HG03442 (cell line): ENCODE data around the gene IL12RB2.
"Not testable (repeated sequence)": the region's sequence is repeated elsewhere in the genome, so short reads cannot be mapped to it uniquely, and the experiment has no call there.

ENCODE experiments used
- ATAC-seq: cut with Tn5 transposase; IDR thresholded peaks from one replicate; pipeline ENCODE4 v1.9.1; 2021; ENCODE audit warnings: mild to moderate bottlenecking, moderate library complexity; ENCODE audit not compliant: unreplicated experiment

Gene IL12RB2

DNA sequence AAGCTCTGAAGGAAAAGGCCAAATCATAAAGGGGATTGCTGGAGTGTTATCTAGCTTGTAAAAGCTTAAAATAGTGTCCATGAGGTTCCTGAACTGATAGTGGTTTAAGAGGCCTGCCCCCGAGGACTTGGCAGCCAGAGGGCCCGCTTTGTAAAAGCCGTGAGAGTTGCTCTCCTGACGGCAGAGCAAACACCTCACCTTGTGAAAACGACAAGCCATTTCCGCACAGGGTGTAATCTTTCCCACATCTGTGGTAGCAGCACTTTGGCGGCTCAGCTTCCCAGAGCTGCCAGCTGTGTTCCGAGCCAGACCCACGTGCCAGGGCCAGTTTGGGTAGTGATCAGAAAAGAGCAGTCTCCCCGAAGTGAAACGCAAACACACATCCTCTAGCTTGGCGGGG lies 85.6 kb downstream of the IL12RB2 start:
- ATAC-seq, result no peak

- no peak for ATAC-seq
Observed at GRCh38 chr1:67393737-67394136, 86.1 kb downstream of the IL12RB2 start.

DNA sequence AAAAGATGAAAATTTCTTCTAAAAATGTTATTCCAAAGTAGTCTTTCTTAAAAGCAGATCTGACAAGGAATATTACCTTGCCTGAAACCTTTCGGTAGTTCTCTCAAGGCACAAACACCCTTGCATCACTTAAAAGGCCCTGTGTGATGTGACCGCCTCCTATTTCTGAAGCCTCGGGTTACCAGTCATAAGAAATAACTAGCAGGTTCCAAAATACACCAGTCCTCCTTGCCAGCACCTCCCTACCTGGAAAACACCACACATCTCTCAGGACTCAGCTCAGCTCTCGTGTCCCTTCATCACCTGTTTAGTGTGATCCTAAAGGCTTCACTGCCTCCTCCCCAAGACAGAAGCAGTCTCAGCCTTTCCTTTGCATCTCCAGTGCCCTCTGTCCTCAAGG lies 86.9 kb downstream of the IL12RB2 start:
- ATAC-seq, result no peak

GRCh38 chr1:67399199-67399993 lies 91.7 kb downstream of the IL12RB2 start:
- no peak for ATAC-seq

DNA sequence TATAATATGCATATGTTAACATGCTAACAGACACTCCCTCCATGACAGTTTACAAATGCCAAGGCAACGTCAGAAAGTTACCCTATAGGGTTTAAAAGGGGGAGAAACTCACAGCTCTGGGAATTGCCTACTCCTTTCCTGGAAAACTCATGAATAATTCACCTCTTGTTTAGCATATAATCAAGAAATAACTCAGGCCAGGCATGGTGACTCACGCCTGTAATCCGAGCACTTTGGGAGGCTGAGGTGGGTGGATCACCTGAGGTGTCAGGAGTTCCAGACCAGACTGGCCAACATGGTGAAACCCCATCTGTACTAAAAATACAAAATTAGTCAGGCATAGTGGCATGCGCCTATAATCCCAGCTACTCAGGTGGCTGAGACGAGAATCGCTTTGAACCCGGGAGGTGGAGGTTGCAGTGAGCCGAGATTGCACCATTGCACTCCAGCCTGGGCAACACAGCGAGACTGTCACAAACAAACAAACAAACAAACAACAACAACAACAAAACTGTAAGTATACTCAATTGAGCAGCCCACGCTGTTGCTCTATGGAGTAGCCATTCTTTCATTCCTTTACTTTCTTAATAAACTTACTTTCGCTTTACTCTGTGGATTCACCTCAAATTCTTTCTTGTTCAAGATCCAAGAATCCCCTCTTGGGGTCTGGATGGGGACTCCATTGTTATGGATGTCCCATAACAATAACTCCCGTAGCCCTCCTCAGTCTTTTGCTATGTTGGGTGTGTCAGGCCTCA lies 92.5 kb downstream of the IL12RB2 start:
- ATAC-seq, result not testable (repeated sequence)

DNA sequence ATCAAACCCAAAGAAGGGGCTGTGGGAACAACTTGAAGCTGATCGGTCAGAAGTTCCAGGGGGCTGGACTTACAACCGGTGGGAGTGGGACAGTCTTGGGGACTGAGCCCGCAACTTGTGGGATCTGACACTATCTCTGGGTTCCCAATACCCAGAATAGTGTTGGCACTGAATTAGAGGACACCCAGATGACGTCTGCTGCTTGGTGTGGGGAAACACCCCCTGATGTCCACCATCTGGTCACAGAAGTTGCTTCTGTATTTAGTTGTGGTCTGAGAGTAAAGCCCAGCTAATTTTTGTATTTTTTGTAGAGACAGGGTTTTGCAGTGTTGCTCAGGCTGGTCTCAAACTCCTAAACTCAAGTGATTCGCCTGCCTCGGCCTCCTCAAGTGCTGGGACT lies 93.8 kb downstream of the IL12RB2 start:
- ATAC-seq, result no peak

DNA sequence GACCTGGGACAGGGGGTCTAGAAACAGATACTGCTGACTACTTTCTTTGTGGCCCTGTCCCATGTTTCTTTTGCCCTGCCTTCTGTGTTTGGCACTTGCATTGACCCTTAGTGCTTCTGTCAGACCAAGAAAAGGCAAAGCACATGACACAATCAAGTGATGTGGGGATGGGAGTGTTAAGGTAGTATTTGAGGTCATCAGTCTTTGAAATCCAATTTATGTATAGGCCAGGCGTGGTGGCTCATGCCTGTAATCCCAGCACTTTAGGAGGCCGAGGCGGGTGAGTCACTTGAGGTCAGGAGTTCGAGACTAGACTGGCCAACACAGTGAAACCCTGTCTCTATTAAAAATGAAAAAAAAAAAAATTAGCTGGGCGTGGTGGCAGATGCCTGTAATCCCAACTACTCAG lies 96.5 kb downstream of the IL12RB2 start:
- ATAC-seq, result no peak

- ATAC-seq, result no peak
Observed at GRCh38 chr1:67405473-67406245, 98.0 kb downstream of the IL12RB2 start.

DNA sequence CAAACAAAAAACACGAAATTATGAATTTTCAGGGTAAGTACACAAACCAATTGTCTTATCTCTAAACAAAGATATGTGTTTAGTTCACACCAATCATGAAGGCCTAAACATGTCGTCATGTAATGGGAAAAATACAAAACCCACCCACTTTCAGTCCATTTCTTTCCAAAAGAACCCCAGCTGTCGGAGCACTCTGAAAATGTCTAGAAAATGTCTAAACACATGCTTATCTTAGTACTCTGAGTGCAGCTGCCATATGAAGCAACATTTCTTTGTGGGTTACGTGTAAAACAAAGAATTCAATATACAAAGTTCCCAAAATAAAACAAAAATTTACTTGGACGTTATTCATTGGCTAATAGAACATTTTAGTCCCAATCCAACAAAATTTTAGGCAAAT lies 99.8 kb downstream of the IL12RB2 start:
- no peak for ATAC-seq

DNA sequence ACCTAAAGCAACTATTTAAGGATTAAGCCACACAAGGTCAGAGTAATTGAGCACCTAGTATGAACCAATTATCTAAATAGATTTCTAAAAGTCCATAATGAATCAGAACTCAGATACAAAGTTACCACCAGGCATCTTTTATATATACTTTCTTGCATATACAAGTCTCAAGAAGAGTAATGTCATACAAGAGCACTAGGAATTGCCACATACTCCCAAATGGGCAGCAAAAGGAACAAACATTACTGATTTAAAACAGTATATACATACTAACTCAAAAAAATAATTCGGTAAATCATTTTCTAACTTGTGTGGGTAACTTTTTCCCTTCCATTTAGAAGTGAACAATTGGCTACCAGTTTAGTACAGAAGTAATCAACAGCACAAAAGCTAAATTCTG lies 100.5 kb downstream of the IL12RB2 start:
- ATAC-seq, result no peak

DNA sequence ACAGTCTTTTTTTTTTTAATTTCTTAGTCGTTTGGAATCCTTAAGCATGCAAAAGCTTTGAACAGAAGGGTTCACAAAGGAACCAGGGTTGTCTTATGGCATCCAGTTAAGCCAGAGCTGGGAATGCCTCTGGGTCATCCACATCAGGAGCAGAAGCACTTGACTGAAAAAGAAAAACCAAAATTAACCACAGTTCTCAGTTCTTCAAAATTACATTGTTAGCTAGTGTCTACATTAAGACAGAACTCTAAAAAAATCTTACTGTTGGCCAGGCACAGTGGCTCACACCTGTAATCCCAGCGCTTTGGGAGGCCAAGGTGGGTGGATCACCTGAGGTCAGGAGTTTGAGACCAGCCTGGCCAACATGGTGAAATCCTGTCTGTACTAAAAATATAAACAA lies 105.4 kb downstream of the IL12RB2 start:
- not testable (repeated sequence) for ATAC-seq

GRCh38 chr1:67414574-67414973 lies 106.9 kb downstream of the IL12RB2 start:
- ATAC-seq, result no peak

- no peak for ATAC-seq
Observed at GRCh38 chr1:67415041-67415440, 107.4 kb downstream of the IL12RB2 start.

- not testable (repeated sequence) for ATAC-seq
Observed at GRCh38 chr1:67417733-67418132, 110.1 kb downstream of the IL12RB2 start.

GRCh38 chr1:67418839-67419586 lies 111.3 kb downstream of the IL12RB2 start:
- ATAC-seq, result no peak

- ATAC-seq, result no peak
Observed at GRCh38 chr1:67420835-67421492, 113.3 kb downstream of the IL12RB2 start.

DNA sequence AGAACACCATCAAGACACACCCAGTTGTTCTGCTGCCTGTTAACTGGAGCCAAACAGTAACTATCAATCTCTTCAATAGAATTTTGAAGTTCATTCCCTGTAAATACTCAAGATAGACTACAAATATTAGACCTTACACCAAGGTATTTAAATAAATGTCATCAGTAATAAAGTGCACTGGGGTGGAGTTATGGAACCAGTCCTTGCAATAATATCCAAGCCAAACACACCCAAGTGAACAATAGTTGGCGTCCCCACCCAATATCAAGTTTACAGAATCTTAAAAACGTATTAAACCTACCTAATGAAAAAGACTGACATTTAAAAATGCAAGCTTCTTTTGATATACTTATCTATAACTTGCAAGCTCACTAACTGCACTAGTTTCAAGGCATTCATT lies 119.8 kb downstream of the IL12RB2 start:
- ATAC-seq, result no peak

GRCh38 chr1:67427947-67428346 lies 120.3 kb downstream of the IL12RB2 start:
- no peak for ATAC-seq

- no peak for ATAC-seq
Observed at GRCh38 chr1:67429011-67429527, 121.4 kb downstream of the IL12RB2 start.
